BJ (cell line): ENCODE results near the gene STX12. TPM values are rescaled to one million over a fixed set of nuclear protein-coding genes. Genes with fewer than 3 reads are reported as not detected.
A peak's percentile ranks its signal among the peaks of the same experiment; 100 is the strongest.
"Not testable (repeated sequence)": the region's sequence is repeated elsewhere in the genome, so short reads cannot be mapped to it uniquely, and the experiment has no call there.

Experiments
- CTCF ChIA-PET: fragments of 350-600 bp; formaldehyde crosslinking; extraction: SDS; loops from one replicate; lab custom pipeline; 2021; ENCODE audit warnings: antibody characterized with exemption, inconsistent platforms; lab: Yijun Ruan, JAX
- POLR2A ChIA-PET: fragments of 300-600 bp; sonication (Branson Sonifier 250); formaldehyde crosslinking; extraction: SDS; loops from one replicate; lab custom pipeline; 2021; ENCODE audit warnings: antibody characterized with exemption; lab: Charles Lee
- DNase-seq: peaks from one replicate; pipeline ENCODE4 v3.0.0-alpha.2; 2011; ENCODE audit warnings: low read depth
- H3K27me3 ChIP-seq: 2 replicates; pipeline ENCODE4 v1.6.0; 2011; ENCODE audit warnings: low read length; ENCODE audit not compliant: control insufficient read depth, insufficient read depth
- H3K36me3 ChIP-seq: 2 replicates; pipeline ENCODE4 v1.5.1; 2011; ENCODE audit warnings: low read length; ENCODE audit not compliant: control insufficient read depth, insufficient read depth
- H3K4me3 ChIP-seq: 2 replicates; pipeline ENCODE4 v1.5.1; 2011; ENCODE audit warnings: low read depth, mild to moderate bottlenecking, control low read depth, low read length
- polyA plus RNA-seq: library from polyadenylated mRNA; depleted of rRNA; stranded (reverse); fragments of >200 nt; gene quantifications from 2 replicates; pipeline ENCODE4 v1.2.3, GENCODE V29; 2011
- TF ChIP-seq, protein P1 (sequence below): IDR thresholded peaks from 2 replicates; pipeline ENCODE4 v1.5.1; 2011; ENCODE audit warnings: low read depth, mild to moderate bottlenecking, control low read depth, inconsistent platforms, low read length, moderate library complexity; ENCODE audit not compliant: insufficient read depth

STX12 gene
- polyA plus RNA-seq, 1 experiment = 31.2 TPM

DNA sequence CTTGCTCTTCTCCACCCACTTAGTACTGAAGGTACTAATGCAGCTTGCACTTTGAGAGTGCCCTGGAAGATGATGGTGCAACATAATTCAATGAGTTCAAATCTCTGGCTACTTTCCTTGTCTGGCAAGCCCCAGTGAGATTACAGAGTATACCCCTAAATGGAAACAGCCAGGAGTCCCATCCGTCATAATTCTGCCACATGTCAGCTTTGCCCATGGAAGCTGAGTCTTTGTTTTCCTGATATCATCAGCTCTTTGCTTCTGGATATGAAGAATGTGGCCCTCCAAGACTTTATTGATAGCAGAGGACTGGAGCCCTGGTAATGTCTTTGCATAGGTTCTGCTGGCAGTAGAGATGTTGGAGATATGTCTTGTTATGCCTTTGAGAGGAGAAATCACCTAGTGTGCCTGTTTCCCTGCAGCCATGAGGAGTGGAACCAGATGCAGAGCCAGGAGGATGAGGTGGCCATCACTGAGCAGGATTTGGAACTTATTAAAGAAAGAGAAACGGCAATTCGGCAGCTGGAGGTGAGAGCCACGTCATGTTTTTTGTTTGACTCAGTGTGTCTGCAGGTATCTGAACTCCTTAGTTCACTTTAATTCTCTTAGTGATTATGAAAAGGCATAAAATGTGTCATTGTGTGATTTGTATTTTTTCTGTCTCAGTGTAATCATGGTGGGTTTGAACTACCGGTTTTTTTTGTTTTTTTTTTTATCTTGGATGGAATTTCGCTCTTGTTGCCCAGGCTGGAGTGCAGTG is 38.9 kb downstream of the STX12 start:
- H3K27me3 ChIP-seq = no peaks in the 10 kb centered on the region
- no peak overlapping the region for H3K4me3 ChIP-seq
- CTCF ChIA-PET = interaction anchor here (0.6 kb wide), 1 partner anchor 72 kb away, joined by 3 read pairs; no protein-coding TSS in a partner anchor
- no peak for DNase-seq
- POLR2A ChIA-PET = no interaction called here
- TF ChIP-seq, protein P1, sequence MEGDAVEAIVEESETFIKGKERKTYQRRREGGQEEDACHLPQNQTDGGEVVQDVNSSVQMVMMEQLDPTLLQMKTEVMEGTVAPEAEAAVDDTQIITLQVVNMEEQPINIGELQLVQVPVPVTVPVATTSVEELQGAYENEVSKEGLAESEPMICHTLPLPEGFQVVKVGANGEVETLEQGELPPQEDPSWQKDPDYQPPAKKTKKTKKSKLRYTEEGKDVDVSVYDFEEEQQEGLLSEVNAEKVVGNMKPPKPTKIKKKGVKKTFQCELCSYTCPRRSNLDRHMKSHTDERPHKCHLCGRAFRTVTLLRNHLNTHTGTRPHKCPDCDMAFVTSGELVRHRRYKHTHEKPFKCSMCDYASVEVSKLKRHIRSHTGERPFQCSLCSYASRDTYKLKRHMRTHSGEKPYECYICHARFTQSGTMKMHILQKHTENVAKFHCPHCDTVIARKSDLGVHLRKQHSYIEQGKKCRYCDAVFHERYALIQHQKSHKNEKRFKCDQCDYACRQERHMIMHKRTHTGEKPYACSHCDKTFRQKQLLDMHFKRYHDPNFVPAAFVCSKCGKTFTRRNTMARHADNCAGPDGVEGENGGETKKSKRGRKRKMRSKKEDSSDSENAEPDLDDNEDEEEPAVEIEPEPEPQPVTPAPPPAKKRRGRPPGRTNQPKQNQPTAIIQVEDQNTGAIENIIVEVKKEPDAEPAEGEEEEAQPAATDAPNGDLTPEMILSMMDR = no peak
- H3K36me3 ChIP-seq = 0 out of 2 replicates have a peak, but pooled peaks cover 1% of the 10 kb centered on the region

GRCh38 chr1:27816921-27817630 is 44.1 kb downstream of the STX12 start:
- ChIA-PET CTCF (interaction anchor here (1.2 kb wide), 1 partner anchor 43 kb away, joined by 4 read pairs; no protein-coding TSS in a partner anchor), POLR2A (interaction anchor here (0.7 kb wide), 1 partner anchor 14 kb away, joined by 3 read pairs; the partner anchor contains the start of gene PPP1R8)
- H3K36me3 ChIP-seq = peaks cover 4% of the 10 kb centered on the region; the same call in 1 of the 2 replicates
- DNase-seq = peak; percentile 24
- H3K27me3 ChIP-seq = no peaks in the 10 kb centered on the region
- TF ChIP-seq, protein P1 = no peak
- H3K4me3 ChIP-seq = no peak overlapping the region

DNA sequence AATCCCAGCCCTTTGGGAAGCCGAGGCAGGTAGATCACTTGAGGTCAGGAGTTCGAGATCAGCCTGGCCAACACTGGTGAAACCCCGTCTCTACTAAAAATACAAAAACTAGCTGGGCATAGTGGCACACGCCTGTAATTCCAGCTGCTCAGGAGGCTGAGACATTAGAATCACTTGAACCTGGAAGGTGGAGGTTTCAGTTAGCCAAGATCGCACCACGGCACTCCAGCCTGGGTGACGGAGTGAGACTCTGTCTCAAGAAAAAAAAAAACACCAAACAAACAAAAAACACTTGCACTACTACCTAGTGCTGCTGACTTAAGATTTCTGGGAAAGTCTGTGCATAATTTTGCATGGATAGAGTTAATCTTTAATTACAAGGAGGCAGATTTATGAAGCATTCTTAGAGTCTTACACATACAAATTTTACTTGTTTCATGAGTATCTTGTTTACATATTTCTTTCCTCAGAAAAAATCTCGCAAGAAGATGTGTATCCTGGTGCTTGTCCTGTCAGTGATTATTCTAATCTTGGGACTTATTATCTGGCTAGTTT is 48.8 kb downstream of the STX12 start:
- ChIA-PET POLR2A (no interaction called here), CTCF (no interaction called here)
- no peak for DNase-seq

DNA sequence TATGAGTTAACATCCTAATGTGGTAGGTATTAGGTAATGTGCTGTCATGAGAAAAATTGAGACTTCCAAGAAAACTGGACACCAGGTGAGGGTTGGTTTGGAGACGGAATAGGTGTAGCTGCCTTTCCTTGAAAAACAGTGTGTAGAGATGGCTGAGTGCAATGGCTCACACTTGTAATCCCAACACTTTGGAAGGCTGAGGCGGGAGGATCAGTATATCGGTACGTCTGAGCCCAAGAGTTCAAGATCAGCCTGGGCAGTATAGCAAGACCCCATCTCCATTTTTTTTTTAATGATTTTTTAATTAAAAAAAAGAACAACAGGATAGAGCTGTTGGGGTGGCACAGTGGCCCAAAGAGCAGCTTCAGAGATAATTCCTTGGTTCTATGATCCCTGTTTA is 50.8 kb downstream of the STX12 start:
- no peak overlapping the region for H3K4me3 ChIP-seq
- TF ChIP-seq, protein P1 = no peak
- POLR2A ChIA-PET = no interaction called here

More for the DNA sequence above, 48.8 kb downstream of the STX12 start:
- H3K4me3 ChIP-seq = no peak overlapping the region
- H3K36me3 ChIP-seq = peaks cover 7% of the 10 kb centered on the region; the same call in 1 of the 2 replicates
- TF ChIP-seq, protein P1 = no peak
- no peaks in the 10 kb centered on the region for H3K27me3 ChIP-seq

DNA sequence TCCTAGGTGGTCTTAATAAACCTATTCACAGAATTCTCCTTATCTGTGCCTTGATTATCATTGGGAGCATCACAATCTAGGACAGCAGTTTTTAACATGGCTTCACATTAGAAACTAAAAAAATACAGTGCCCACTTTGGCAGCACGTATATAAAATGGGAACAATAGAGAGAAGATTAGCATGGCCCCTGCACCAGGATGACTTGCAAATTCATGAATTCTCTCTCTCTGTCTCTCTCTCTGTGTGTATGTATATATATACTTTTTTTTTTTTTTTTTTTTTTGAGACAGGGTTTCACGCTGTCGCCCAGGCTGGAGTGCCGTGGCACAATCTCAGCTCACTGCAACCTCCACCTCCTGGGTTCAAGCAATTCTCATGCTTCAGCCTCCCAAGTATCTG is 51.4 kb downstream of the STX12 start:
- CTCF ChIA-PET = no interaction called here
- POLR2A ChIA-PET = no interaction called here
- TF ChIP-seq, protein P1 = no peak
- H3K4me3 ChIP-seq = no peak overlapping the region
- DNase-seq = no peak
- H3K36me3 ChIP-seq = peaks cover 6% of the 10 kb centered on the region; the same call in 1 of the 2 replicates
- H3K27me3 ChIP-seq = no peaks in the 10 kb centered on the region

More for the DNA sequence above, 50.8 kb downstream of the STX12 start:
- H3K36me3 ChIP-seq = peaks cover 7% of the 10 kb centered on the region; the same call in 1 of the 2 replicates
- CTCF ChIA-PET = no interaction called here
- H3K27me3 ChIP-seq = no peaks in the 10 kb centered on the region
- DNase-seq = no peak

GRCh38 chr1:27829339-27829960 is 56.4 kb downstream of the STX12 start:
- H3K36me3 ChIP-seq, H3K4me3 ChIP-seq, H3K27me3 ChIP-seq, CTCF ChIA-PET, DNase-seq, POLR2A ChIA-PET: not testable (repeated sequence)
